ENCODE results near the gene PLXDC2.

PLXDC2 gene

GRCh38 chr10:19857876-19858275 lies 41.6 kb downstream of the PLXDC2 start:
- no peak for DNase-seq (ENCODE audit: low read depth in 2 of 2, low spot score in 1 of 2)

- DNase-seq (ENCODE audit: low read depth in 2 of 2, low spot score in 1 of 2), result no peak
Observed at GRCh38 chr10:19860107-19860506, 43.9 kb downstream of the PLXDC2 start.

- DNase-seq (ENCODE audit: low read depth in 2 of 2, low spot score in 1 of 2), result no peak
Observed at GRCh38 chr10:19862811-19863515, 46.7 kb downstream of the PLXDC2 start.

GRCh38 chr10:19865676-19866075 lies 49.4 kb downstream of the PLXDC2 start:
- no peak for DNase-seq (ENCODE audit: low read depth in 2 of 2, low spot score in 1 of 2)

GRCh38 chr10:19869370-19869769 lies 53.1 kb downstream of the PLXDC2 start:
- no peak for DNase-seq (ENCODE audit: low read depth in 2 of 2, low spot score in 1 of 2)

GRCh38 chr10:19872504-19873271 lies 56.5 kb downstream of the PLXDC2 start:
- DNase-seq (ENCODE audit: low read depth in 2 of 2, low spot score in 1 of 2), result no peak

- DNase-seq (ENCODE audit: low read depth in 2 of 2, low spot score in 1 of 2), result no peak
Observed at GRCh38 chr10:19874190-19874589, 58.0 kb downstream of the PLXDC2 start.

- no peak for DNase-seq (ENCODE audit: low read depth in 2 of 2, low spot score in 1 of 2)
Observed at GRCh38 chr10:19874791-19875190, 58.6 kb downstream of the PLXDC2 start.

- no peak for DNase-seq (ENCODE audit: low read depth in 2 of 2, low spot score in 1 of 2)
Observed at GRCh38 chr10:19876570-19876969, 60.3 kb downstream of the PLXDC2 start.

- DNase-seq (ENCODE audit: low read depth in 2 of 2, low spot score in 1 of 2), result no peak
Observed at GRCh38 chr10:19877466-19878255, 61.4 kb downstream of the PLXDC2 start.

- DNase-seq (ENCODE audit: low read depth in 2 of 2, low spot score in 1 of 2), result no peak
Observed at GRCh38 chr10:19882621-19883020, 66.4 kb downstream of the PLXDC2 start.

GRCh38 chr10:19888061-19888660 lies 71.9 kb downstream of the PLXDC2 start:
- DNase-seq (ENCODE audit: low read depth in 2 of 2, low spot score in 1 of 2), result no peak

- DNase-seq (ENCODE audit: low read depth in 2 of 2, low spot score in 1 of 2), result no peak
Observed at GRCh38 chr10:19889256-19889655, 73.0 kb downstream of the PLXDC2 start.

GRCh38 chr10:19891429-19891828 lies 75.2 kb downstream of the PLXDC2 start:
- no peak for DNase-seq (ENCODE audit: low read depth in 2 of 2, low spot score in 1 of 2)

- no peak for DNase-seq (ENCODE audit: low read depth in 2 of 2, low spot score in 1 of 2)
Observed at GRCh38 chr10:19892270-19892669, 76.0 kb downstream of the PLXDC2 start.

- no peak for DNase-seq (ENCODE audit: low read depth in 2 of 2, low spot score in 1 of 2)
Observed at GRCh38 chr10:19892677-19893076, 76.4 kb downstream of the PLXDC2 start.

GRCh38 chr10:19895500-19895899 lies 79.3 kb downstream of the PLXDC2 start:
- no peak for DNase-seq (ENCODE audit: low read depth in 2 of 2, low spot score in 1 of 2)

GRCh38 chr10:19902456-19902855 lies 86.2 kb downstream of the PLXDC2 start:
- DNase-seq (ENCODE audit: low read depth in 2 of 2, low spot score in 1 of 2), result no peak

- no peak for DNase-seq (ENCODE audit: low read depth in 2 of 2, low spot score in 1 of 2)
Observed at GRCh38 chr10:19904202-19904661, 88.0 kb downstream of the PLXDC2 start.

- no peak for DNase-seq (ENCODE audit: low read depth in 2 of 2, low spot score in 1 of 2)
Observed at GRCh38 chr10:19906108-19906791, 90.0 kb downstream of the PLXDC2 start.

All from stimulated activated CD8-positive, alpha-beta memory T cell treated with anti-CD3 and anti-CD28 coated beads, Interleukin-4, amount 100 ng/mL, for 1 hour (primary cell).